Caco-2 (cell line): ENCODE measurements around the gene ATXN7L2. TPM values are rescaled to one million over a fixed set of nuclear protein-coding genes. Genes with fewer than 3 reads are reported as not detected.

Experiments
- BruUV-seq: library from RNA; stranded (reverse); fragments of 400-500 nt; replicated peaks from 2 replicates; lab custom pipeline; 2021; lab: Mats Ljungman, UMichigan
- CTCF ChIA-PET: fragments of 300-600 bp; sonication (Branson Sonifier 250); formaldehyde crosslinking; loops from one replicate; lab custom pipeline; 2022; ENCODE audit warnings: antibody characterized with exemption; lab: Charles Lee
- POLR2A ChIA-PET: fragments of 300-600 bp; sonication (Branson Sonifier 250); formaldehyde crosslinking; loops from one replicate; lab custom pipeline; 2022; ENCODE audit warnings: antibody characterized with exemption; lab: Charles Lee
- DNase-seq, 2 experiments: peaks; one replicate each; pipeline versions ENCODE4 v3.0.0 to v3.0.0-alpha.2; 2020 to 2022
- H3K27me3 ChIP-seq: replicated peaks from 2 replicates; pipeline ENCODE4 v1.6.0; 2011; ENCODE audit warnings: low read length; ENCODE audit not compliant: control insufficient read depth, insufficient read depth
- H3K36me3 ChIP-seq: 2 replicates; pipeline ENCODE4 v1.5.1; 2011; ENCODE audit warnings: low read length; ENCODE audit not compliant: control insufficient read depth, insufficient read depth
- H3K4me1 ChIP-seq: fragments of 250-450 bp; sonication (Bioruptor Pico); 2 replicates; pipeline ENCODE4 v1.5.1; 2020; ENCODE audit warnings: mild to moderate bottlenecking
- H3K4me3 ChIP-seq: 2 replicates; pipeline ENCODE4 v1.5.1; 2011; ENCODE audit warnings: low read depth, mild to moderate bottlenecking, control low read depth, low read length
- H3K9me3 ChIP-seq: fragments of 250-450 bp; sonication (Bioruptor Pico); 2 replicates; pipeline ENCODE4 v1.5.1; 2020; ENCODE audit warnings: mild to moderate bottlenecking, moderate library complexity
- H3K27ac Mint-ChIP-seq: one replicate; pipeline ENCODE4 v1.8.0; 2022; ENCODE audit warnings: mixed read lengths; ENCODE audit not compliant: unreplicated experiment
- H3K27me3 Mint-ChIP-seq: one replicate; pipeline ENCODE4 v1.8.0; 2022; ENCODE audit warnings: mixed read lengths; ENCODE audit not compliant: insufficient read depth, unreplicated experiment
- H3K36me3 Mint-ChIP-seq: one replicate; pipeline ENCODE4 v1.8.0; 2022; ENCODE audit warnings: mild to moderate bottlenecking, mixed read lengths; ENCODE audit not compliant: insufficient read depth, unreplicated experiment
- H3K4me1 Mint-ChIP-seq: one replicate; pipeline ENCODE4 v1.8.0; 2022; ENCODE audit warnings: low read depth, mixed read lengths; ENCODE audit not compliant: unreplicated experiment
- H3K4me3 Mint-ChIP-seq: one replicate; pipeline ENCODE4 v1.8.0; 2022; ENCODE audit warnings: mild to moderate bottlenecking, moderate library complexity, mixed read lengths; ENCODE audit not compliant: unreplicated experiment
- H3K9me3 Mint-ChIP-seq: one replicate; pipeline ENCODE4 v1.8.0; 2022; ENCODE audit warnings: mixed read lengths; ENCODE audit not compliant: unreplicated experiment
- intact Hi-C: fragments of 100-400 bp; cut with micrococcal nuclease; formaldehyde crosslinking; loops from one replicate; pipeline ENCODE4 v1.10.0; 2022; ENCODE audit not compliant: unreplicated experiment
- total RNA-seq: library from RNA; stranded (reverse); gene quantifications from 2 replicates; pipeline ENCODE4 v1.2.3, GENCODE V29; 2022
- TF ChIP-seq, protein P1 (sequence below), 2 experiments: fragments of 200-600 bp in 1 of 2; IDR thresholded peaks; 1 replicate in 1 of 2; 2 replicates in 1 of 2; pipeline versions ENCODE4 v1.5.1 to v1.8.0; 2011 to 2022; ENCODE audit warnings: antibody characterized with exemption in 1 of 2, control low read depth in 1 of 2, inconsistent platforms in 1 of 2, low read depth in 1 of 2, low read length in 1 of 2, mild to moderate bottlenecking in 1 of 2, moderate library complexity in 1 of 2; ENCODE audit not compliant: insufficient read depth in 1 of 2, severe bottlenecking in 1 of 2, unreplicated experiment in 1 of 2

Gene ATXN7L2
- total RNA-seq, 1 experiment from 2014 or later = 4.0 TPM

DNA sequence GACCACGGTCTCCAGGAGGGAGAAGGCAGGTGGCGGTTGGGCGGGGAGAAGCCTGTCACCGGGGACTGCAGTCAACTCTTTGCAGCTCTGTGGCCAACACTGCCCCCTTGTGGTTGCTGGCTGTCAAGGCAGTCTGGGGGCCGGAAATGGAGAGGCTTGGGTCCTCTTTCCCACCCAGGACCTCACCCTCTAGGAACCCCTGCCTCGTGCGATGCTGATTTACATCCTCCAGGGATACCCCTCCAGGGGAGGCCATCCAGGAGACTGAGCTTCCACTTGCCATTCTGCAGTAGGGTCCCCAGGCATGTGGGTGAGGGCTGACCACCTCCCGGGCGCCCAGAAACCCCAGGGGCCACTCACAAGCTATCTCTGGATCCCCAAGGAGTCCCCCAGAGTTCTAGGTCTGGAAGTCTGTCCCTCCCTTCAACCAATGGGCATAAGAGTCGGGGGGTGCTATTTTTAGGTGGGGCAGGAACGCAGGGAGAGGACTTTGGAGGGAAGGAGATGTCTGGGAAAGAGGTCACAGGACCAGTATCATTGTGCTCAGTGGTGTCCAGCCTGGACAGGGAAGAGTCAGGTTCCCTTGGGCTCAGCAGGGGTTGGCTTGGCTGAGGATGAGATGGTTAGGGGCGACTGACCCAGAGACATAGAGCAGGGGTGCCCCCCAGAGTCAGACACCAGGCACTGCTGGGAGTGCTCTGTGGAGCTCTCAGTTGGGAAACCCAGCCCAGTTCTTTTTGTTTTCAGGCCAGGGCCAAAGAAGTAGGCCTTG, 48.8 kb downstream of the ATXN7L2 start:
- Histone ChIP-seq H3K36me3 (no peaks in the 10 kb centered on the region), H3K4me1 (no peaks in the 10 kb centered on the region; the same call in 1 of the 2 replicates), H3K27me3 (no peaks in the 10 kb centered on the region), H3K4me3 (no peak overlapping the region), H3K9me3 (no peaks in the 10 kb centered on the region)
- no peaks in the 10 kb centered on the region for H3K27me3 Mint-ChIP-seq
- intact Hi-C loops = loop anchor here (1.0 to 5.0 kb wide), 5 partner anchors 34 to 270 kb away; partner anchors contain the start of genes CYB561D1 and PSMA5
- CTCF ChIA-PET = interaction anchor here (0.8 to 6.3 kb wide), 9 partner anchors 14 to 499 kb away, joined by 3 to 131 read pairs (median 3); partner anchors contain the start of genes AMIGO1, ATXN7L2 and CYB561D1
- peak; percentile 77 to 83 for DNase-seq
- no peaks in the 10 kb centered on the region for H3K9me3 Mint-ChIP-seq
- no peaks in the 10 kb centered on the region for H3K4me1 Mint-ChIP-seq
- POLR2A ChIA-PET = interaction anchor here (0.6 kb wide), 1 partner anchor 17 kb away, joined by 3 read pairs; no protein-coding TSS in a partner anchor
- TF ChIP-seq, protein P1, sequence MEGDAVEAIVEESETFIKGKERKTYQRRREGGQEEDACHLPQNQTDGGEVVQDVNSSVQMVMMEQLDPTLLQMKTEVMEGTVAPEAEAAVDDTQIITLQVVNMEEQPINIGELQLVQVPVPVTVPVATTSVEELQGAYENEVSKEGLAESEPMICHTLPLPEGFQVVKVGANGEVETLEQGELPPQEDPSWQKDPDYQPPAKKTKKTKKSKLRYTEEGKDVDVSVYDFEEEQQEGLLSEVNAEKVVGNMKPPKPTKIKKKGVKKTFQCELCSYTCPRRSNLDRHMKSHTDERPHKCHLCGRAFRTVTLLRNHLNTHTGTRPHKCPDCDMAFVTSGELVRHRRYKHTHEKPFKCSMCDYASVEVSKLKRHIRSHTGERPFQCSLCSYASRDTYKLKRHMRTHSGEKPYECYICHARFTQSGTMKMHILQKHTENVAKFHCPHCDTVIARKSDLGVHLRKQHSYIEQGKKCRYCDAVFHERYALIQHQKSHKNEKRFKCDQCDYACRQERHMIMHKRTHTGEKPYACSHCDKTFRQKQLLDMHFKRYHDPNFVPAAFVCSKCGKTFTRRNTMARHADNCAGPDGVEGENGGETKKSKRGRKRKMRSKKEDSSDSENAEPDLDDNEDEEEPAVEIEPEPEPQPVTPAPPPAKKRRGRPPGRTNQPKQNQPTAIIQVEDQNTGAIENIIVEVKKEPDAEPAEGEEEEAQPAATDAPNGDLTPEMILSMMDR (IDR thresholded peaks at IDR 0.05; ENCODE audit: insufficient read depth in 1 of 2, low read depth in 1 of 2, low read length in 1 of 2, severe bottlenecking in 1 of 2, unreplicated experiment in 1 of 2) = peak; percentile 74 to 80
- H3K27ac Mint-ChIP-seq = no peak overlapping the region
- no TSS peak for BruUV-seq
- H3K36me3 Mint-ChIP-seq = peaks cover 4% of the 10 kb centered on the region
- H3K4me3 Mint-ChIP-seq = no peak overlapping the region

DNA sequence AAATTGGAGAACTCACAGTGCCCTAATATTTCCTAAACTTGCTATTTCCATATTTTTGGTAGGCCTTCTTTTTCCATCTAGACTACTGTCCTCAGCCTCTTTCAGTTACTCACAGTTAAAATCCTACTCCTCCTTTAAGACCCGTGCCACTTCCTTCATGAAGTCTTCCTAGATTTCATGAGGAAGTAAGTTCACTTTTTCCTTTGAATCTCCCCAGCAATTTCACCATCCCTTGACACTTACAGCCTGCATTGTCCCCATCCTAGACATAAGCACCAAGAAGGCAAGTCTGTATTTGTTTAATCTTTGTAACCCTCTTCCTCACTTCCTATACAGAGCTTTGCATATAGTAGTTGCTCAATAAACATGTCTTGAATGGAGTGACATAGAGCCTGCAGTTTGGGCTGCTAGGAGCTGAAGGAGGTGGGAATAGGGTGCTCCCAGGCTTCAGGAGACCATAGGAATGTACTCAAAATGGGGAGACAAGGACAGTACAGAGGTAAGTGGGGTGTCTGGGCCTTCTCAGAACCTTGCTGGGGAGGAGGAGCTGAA, 50.7 kb downstream of the ATXN7L2 start:
- H3K4me1 Mint-ChIP-seq = no peaks in the 10 kb centered on the region
- ChIA-PET CTCF (interaction anchor here (6.3 kb wide), 1 partner anchor 40 kb away, joined by 131 read pairs; the partner anchor contains the start of gene CYB561D1), POLR2A (no interaction called here)
- H3K27me3 Mint-ChIP-seq = no peaks in the 10 kb centered on the region
- no peak overlapping the region for H3K27ac Mint-ChIP-seq
- intact Hi-C loops = loop anchor here (5.0 kb wide), 2 partner anchors 107 to 272 kb away; partner anchors contain the start of gene PSMA5
- no peak for DNase-seq
- TF ChIP-seq, protein P1 (IDR thresholded peaks at IDR 0.05; ENCODE audit: insufficient read depth in 1 of 2, low read depth in 1 of 2, low read length in 1 of 2, severe bottlenecking in 1 of 2, unreplicated experiment in 1 of 2) = no peak
- H3K4me3 ChIP-seq = no peak overlapping the region
- no TSS peak for BruUV-seq
- no peaks in the 10 kb centered on the region for H3K27me3 ChIP-seq
- H3K9me3 Mint-ChIP-seq = no peaks in the 10 kb centered on the region
- H3K36me3 ChIP-seq = no peaks in the 10 kb centered on the region
- no peak overlapping the region for H3K4me3 Mint-ChIP-seq
- H3K4me1 ChIP-seq = no peaks in the 10 kb centered on the region; the same call in 1 of the 2 replicates
- peaks cover 4% of the 10 kb centered on the region for H3K36me3 Mint-ChIP-seq
- H3K9me3 ChIP-seq = no peaks in the 10 kb centered on the region

DNA sequence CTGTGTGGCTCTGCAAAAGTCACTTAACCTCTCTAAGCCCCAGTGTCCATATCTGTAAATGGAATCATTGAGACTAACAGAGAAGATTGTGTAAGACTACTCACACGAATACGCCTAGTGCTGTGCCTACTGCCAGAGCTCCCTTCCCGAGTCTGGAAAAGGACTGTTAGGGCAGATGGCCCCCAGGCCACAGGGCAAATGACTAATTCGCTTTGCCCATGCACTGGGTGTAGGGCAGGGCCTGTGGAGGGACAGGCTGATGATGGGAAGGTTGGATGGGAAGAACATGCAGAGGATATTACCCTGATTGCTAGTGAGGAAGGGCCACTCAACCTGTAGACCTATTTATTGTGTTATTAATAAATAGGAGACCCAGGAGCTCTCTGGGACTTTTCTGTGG, 51.8 kb downstream of the ATXN7L2 start:
- no peaks in the 10 kb centered on the region for H3K27me3 Mint-ChIP-seq
- peaks cover 4% of the 10 kb centered on the region for H3K36me3 Mint-ChIP-seq
- H3K9me3 Mint-ChIP-seq = no peaks in the 10 kb centered on the region
- TF ChIP-seq, protein P1 (IDR thresholded peaks at IDR 0.05; ENCODE audit: insufficient read depth in 1 of 2, low read depth in 1 of 2, low read length in 1 of 2, severe bottlenecking in 1 of 2, unreplicated experiment in 1 of 2) = no peak
- ChIA-PET CTCF (no interaction called here), POLR2A (no interaction called here)
- no peak overlapping the region for H3K27ac Mint-ChIP-seq
- BruUV-seq = no TSS peak
- Histone ChIP-seq H3K27me3 (no peaks in the 10 kb centered on the region), H3K9me3 (no peaks in the 10 kb centered on the region), H3K4me1 (no peaks in the 10 kb centered on the region; the same call in 1 of the 2 replicates), H3K36me3 (no peaks in the 10 kb centered on the region), H3K4me3 (no peak overlapping the region)
- DNase-seq = no peak
- H3K4me3 Mint-ChIP-seq = no peak overlapping the region
- H3K4me1 Mint-ChIP-seq = no peaks in the 10 kb centered on the region
- intact Hi-C loops = no loop called here
